HL-60 (cell line): Measurements from ENCODE around the gene NBAS.

Source experiments
- GABPA ChIP-seq: IDR thresholded peaks from 2 replicates; pipeline ENCODE4 v1.6.1; 2012; ENCODE audit warnings: low read depth
- TF ChIP-seq, protein P1 (sequence below): IDR thresholded peaks from one replicate; pipeline ENCODE4 v1.5.1; 2011; ENCODE audit warnings: low read length, control low read depth, inconsistent platforms; ENCODE audit not compliant: insufficient read depth
- TF ChIP-seq, protein P2 (sequence below): IDR thresholded peaks from 2 replicates; pipeline ENCODE4 v1.6.1; 2012; ENCODE audit warnings: low read depth; ENCODE audit not compliant: insufficient replicate concordance

DNA sequence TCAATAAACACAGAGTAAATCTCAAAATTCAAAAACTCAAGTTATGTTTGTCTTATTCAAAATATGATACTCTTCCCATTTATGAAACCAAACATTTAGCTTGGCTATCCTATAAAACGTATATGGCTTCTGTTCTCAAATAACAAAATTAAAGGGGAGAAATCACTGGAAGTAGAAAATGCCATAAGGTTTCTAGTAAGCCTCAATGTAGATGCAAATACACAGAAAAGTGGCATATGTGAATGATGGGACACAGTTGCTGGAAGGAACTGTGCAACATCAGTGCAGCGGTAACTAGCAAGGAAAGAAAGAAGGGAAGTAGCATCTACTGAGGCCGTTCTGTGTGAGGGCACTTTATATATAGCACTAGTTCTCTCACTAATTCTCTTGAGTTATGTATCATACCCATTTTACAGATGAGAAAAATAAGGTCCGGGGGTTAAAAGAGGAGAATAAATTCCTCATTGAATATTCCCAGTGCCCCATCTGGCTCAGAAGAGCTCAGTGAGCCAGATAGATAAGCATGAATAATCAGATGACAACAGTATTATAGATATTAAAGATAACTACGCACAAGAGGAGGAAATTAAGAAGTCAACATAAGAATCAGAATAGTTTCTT, 27.2 kb downstream of the NBAS start:
- TF ChIP-seq, protein P1, sequence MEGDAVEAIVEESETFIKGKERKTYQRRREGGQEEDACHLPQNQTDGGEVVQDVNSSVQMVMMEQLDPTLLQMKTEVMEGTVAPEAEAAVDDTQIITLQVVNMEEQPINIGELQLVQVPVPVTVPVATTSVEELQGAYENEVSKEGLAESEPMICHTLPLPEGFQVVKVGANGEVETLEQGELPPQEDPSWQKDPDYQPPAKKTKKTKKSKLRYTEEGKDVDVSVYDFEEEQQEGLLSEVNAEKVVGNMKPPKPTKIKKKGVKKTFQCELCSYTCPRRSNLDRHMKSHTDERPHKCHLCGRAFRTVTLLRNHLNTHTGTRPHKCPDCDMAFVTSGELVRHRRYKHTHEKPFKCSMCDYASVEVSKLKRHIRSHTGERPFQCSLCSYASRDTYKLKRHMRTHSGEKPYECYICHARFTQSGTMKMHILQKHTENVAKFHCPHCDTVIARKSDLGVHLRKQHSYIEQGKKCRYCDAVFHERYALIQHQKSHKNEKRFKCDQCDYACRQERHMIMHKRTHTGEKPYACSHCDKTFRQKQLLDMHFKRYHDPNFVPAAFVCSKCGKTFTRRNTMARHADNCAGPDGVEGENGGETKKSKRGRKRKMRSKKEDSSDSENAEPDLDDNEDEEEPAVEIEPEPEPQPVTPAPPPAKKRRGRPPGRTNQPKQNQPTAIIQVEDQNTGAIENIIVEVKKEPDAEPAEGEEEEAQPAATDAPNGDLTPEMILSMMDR, result no peak
- TF ChIP-seq GABPA, result no peak
- TF ChIP-seq, protein P2, sequence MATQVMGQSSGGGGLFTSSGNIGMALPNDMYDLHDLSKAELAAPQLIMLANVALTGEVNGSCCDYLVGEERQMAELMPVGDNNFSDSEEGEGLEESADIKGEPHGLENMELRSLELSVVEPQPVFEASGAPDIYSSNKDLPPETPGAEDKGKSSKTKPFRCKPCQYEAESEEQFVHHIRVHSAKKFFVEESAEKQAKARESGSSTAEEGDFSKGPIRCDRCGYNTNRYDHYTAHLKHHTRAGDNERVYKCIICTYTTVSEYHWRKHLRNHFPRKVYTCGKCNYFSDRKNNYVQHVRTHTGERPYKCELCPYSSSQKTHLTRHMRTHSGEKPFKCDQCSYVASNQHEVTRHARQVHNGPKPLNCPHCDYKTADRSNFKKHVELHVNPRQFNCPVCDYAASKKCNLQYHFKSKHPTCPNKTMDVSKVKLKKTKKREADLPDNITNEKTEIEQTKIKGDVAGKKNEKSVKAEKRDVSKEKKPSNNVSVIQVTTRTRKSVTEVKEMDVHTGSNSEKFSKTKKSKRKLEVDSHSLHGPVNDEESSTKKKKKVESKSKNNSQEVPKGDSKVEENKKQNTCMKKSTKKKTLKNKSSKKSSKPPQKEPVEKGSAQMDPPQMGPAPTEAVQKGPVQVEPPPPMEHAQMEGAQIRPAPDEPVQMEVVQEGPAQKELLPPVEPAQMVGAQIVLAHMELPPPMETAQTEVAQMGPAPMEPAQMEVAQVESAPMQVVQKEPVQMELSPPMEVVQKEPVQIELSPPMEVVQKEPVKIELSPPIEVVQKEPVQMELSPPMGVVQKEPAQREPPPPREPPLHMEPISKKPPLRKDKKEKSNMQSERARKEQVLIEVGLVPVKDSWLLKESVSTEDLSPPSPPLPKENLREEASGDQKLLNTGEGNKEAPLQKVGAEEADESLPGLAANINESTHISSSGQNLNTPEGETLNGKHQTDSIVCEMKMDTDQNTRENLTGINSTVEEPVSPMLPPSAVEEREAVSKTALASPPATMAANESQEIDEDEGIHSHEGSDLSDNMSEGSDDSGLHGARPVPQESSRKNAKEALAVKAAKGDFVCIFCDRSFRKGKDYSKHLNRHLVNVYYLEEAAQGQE, result no peak
